Pancreas (tissue), 10 donors: ENCODE results near the gene MRPS5. TPM values are rescaled to one million over a fixed set of nuclear protein-coding genes. Genes with fewer than 3 reads are reported as not detected.

Source experiments
- ATAC-seq, 4 donors: fragments of 200-7000 bp; cut with Tn5 transposase; one replicate each; pipeline versions ENCODE4 v1.8.0 to v1.9.1; 2020; ENCODE audit warnings: mild to moderate bottlenecking in 4 of 4, moderate library complexity in 4 of 4
- DNase-seq, 6 donors: peaks; one replicate each; pipeline ENCODE4 v3.0.0-alpha.2; 2020
- FAIRE-seq: peaks from 2 replicates; lab custom pipeline; 2012; peaks lifted over from hg19 to GRCh38; lab: Jason Lieb, UNC
- H3K27ac ChIP-seq, 4 donors: fragments of 200-600 bp; sonication (generic); 1 replicate in 3 of 4; 2 replicates in 1 of 4; pipeline versions ENCODE4 v1.5.0 to v1.8.0; 2020
- H3K27me3 ChIP-seq, 4 donors: fragments of 200-600 bp; one replicate each; pipeline ENCODE4 v1.8.0; 2021
- H3K36me3 ChIP-seq, 3 donors: fragments of 200-600 bp; sonication (generic) in 1 of 3; one replicate each; pipeline versions ENCODE4 v1.5.0 to v1.8.0; 2020 to 2021
- H3K4me1 ChIP-seq, 3 donors: fragments of 200-600 bp; one replicate each; pipeline ENCODE4 v1.8.0; 2021
- H3K4me3 ChIP-seq, 4 donors: fragments of 200-600 bp; sonication (generic) in 2 of 4; one replicate each; pipeline versions ENCODE4 v1.5.0 to v1.8.0; 2020 to 2021
- H3K9me3 ChIP-seq, 4 donors: fragments of 200-600 bp; one replicate each; pipeline ENCODE4 v1.8.0; 2021
- CTCF ChIP-seq, 4 donors: fragments of 200-600 bp; sonication (generic) in 3 of 4; IDR thresholded peaks; one replicate each; pipeline versions ENCODE4 v1.5.0 to v1.8.0; 2021; ENCODE audit warnings: antibody characterized with exemption in 4 of 4
- WGBS, 2 donors: extraction: QIAGEN DNeasy Blood & Tissue Kit; methylation state at CpG; one replicate each; pipeline ENCODE4 v1.1.7; 2013; 5-methylcytosine and 5-hydroxymethylcytosine counted together
- intact Hi-C, 3 donors: fragments of 100-400 bp; cut with DNase I; formaldehyde crosslinking; loops; one replicate each; pipeline versions ENCODE4 v1.11.1 to v1.14.2; 2022
- polyA plus RNA-seq, 2 donors: library from polyadenylated mRNA; stranded (reverse); fragments of 200-250 nt; gene quantifications; one replicate each; pipeline ENCODE4 v1.2.3, GENCODE V29; 2013
- total RNA-seq, 6 donors: library from RNA; stranded (reverse); fragmentation: NEBNext Ultra II Directional in 4 of 6; extraction: Animal tissue kit (Norgen Biotek cat#: 25700) in 4 of 6; gene quantifications; one replicate each; pipeline versions ENCODE4 v1.2.1 to v1.2.4, GENCODE V29; 2021 to 2023
- donor health status: healthy with polysubstance abuse.
- donor health status: DM: no; HTN: no; CAD: no; lungs with moderate emphysema.
- donor health status: DM: no; HTN: no; CAD: no.
- donor health status: control.
- donor health status: control.
- donor health status: Bipolar disorder and iron deficiency.
- donor health status: DM: yes; HTN: yes; CAD: no.
- donor health status: DM: no; HTN: no; CAD: no.
- donor health status: DM: no; HTN: no; CAD: no.
- donor health status: DM: yes; HTN: yes; CAD: no.

MRPS5 gene
- total and polyA plus RNA-seq, 8 donors, result 14.8 to 55.2 (median 19.9) TPM

- no peaks in the 10 kb centered on the region for H3K9me3 ChIP-seq
- no peak for TF ChIP-seq CTCF (IDR thresholded peaks at IDR 0.05)
- intact Hi-C loops, result no loop called here
- DNase-seq (peak in 1 of 6 donors; percentile 9), ATAC-seq (peak in 2 of 4 donors; percentile 45 to 61), FAIRE-seq (no peak)
- H3K36me3 ChIP-seq, result no peaks in the 10 kb centered on the region
- WGBS, 2 donors, result 47 to 51% methylated on average over 28 of the region's 28 CpGs
- H3K4me3 ChIP-seq, result no peak overlapping the region
- H3K27ac ChIP-seq, result peak overlapping the region in 1 of 4 donors; percentile 31
- no peaks in the 10 kb centered on the region for H3K4me1 ChIP-seq
- H3K27me3 ChIP-seq, result no peaks in the 10 kb centered on the region
Measured at GRCh38 chr2:95057535-95058370, 63.9 kb downstream of the MRPS5 start.

GRCh38 chr2:95056461-95057459, 64.8 kb downstream of the MRPS5 start:
- Histone ChIP-seq H3K36me3 (no peaks in the 10 kb centered on the region), H3K27me3 (no peaks in the 10 kb centered on the region), H3K4me3 (no peak overlapping the region), H3K9me3 (no peaks in the 10 kb centered on the region), H3K4me1 (no peaks in the 10 kb centered on the region), H3K27ac (no peak overlapping the region)
- 74 to 81% methylated on average over 15 of the region's 15 CpGs for WGBS, 2 donors
- FAIRE-seq (no peak), DNase-seq (no peak), ATAC-seq (no peak)
- TF ChIP-seq CTCF (IDR thresholded peaks at IDR 0.05), result no peak
- intact Hi-C loops, result no loop called here

- Histone ChIP-seq H3K9me3 (no peaks in the 10 kb centered on the region), H3K36me3 (no peaks in the 10 kb centered on the region), H3K27me3 (no peaks in the 10 kb centered on the region), H3K4me3 (no peak overlapping the region), H3K27ac (no peak overlapping the region), H3K4me1 (no peaks in the 10 kb centered on the region)
- no peak for TF ChIP-seq CTCF (IDR thresholded peaks at IDR 0.05)
- 65 to 67% methylated on average over 8 of the region's 8 CpGs for WGBS, 2 donors
- intact Hi-C loops, result no loop called here
- no peak for ATAC-seq
- DNase-seq, result no peak
- no peak for FAIRE-seq
Measured at GRCh38 chr2:95056044-95056443, 65.6 kb downstream of the MRPS5 start.

GRCh38 chr2:95055262-95055661, 66.3 kb downstream of the MRPS5 start:
- no peaks in the 10 kb centered on the region for H3K4me1 ChIP-seq
- H3K27ac ChIP-seq, result no peak overlapping the region
- ATAC-seq (no peak), FAIRE-seq (no peak), DNase-seq (no peak)
- H3K4me3 ChIP-seq, result no peak overlapping the region
- intact Hi-C loops, result no loop called here
- 59 to 69% methylated on average over 3 of the region's 3 CpGs for WGBS, 2 donors
- H3K36me3 ChIP-seq, result no peaks in the 10 kb centered on the region
- H3K9me3 ChIP-seq, result no peaks in the 10 kb centered on the region
- TF ChIP-seq CTCF (IDR thresholded peaks at IDR 0.05), result no peak
- no peaks in the 10 kb centered on the region for H3K27me3 ChIP-seq
